GM18517 (cell line): ENCODE results near the gene POLR2M.

Experiments
- ATAC-seq: cut with Tn5 transposase; IDR thresholded peaks from one replicate; pipeline ENCODE4 v1.9.1; 2021; ENCODE audit warnings: mild to moderate bottlenecking, moderate library complexity; ENCODE audit not compliant: unreplicated experiment

Gene POLR2M

DNA sequence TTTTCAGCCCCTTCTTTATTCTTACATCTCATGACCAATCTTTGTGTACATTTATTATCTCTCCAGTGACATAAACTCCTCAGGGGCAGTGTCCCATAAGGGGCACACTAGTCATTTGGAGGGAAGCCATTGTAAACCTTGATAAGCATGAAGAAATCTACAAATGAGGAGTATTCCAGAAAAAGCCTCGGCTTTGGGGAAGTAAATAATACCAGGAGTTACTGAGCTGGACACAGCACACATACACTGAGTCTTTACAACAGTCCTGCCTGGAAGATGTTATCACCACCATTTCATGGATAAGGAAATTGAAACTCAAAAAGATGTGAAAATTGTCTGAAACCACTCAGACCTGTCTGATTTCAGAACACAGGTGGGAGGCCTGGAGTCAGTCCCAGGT is 15.4 kb upstream of the POLR2M start:
- ATAC-seq, result no peak

DNA sequence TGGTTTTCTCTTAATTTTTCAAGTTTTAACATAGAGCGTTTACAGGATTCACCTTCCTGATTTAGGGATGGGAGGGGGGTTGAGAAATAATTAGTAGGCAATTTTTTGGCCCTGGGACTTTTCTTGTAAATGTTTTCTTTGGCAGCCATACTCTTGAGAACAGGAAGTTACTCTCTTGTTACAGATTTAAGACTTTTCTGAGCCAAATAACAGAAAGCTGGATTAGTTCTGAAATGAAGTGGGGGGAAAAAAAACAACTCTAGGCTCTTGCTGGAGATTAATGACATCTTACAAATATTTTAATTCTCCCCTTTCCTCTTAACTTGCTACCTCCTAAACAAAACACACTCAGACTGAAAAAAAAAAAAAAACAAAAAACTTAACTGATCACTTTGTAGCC is 13.8 kb upstream of the POLR2M start:
- ATAC-seq, result no peak

DNA sequence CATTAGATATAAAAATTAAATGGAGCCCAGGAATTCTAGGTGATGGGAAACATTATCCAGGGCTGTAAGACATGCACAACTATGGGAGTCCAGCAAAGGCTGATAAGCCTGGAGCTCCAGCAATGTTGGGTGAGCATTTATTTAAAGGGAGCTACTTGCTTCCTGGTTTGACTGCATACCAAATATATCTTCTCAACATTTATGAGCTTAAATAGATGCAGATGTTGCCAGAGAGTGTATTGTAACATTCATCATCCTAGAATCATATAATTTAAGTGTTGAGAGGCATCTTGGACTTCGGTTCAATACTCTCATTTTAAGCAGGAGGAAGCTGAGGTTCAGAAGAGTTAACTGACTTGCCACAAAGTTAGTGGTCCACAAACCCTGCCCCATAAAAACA is 12.2 kb upstream of the POLR2M start:
- ATAC-seq, result no peak

GRCh38 chr15:57696146-57696545 is 10.4 kb upstream of the POLR2M start:
- ATAC-seq, result no peak

DNA sequence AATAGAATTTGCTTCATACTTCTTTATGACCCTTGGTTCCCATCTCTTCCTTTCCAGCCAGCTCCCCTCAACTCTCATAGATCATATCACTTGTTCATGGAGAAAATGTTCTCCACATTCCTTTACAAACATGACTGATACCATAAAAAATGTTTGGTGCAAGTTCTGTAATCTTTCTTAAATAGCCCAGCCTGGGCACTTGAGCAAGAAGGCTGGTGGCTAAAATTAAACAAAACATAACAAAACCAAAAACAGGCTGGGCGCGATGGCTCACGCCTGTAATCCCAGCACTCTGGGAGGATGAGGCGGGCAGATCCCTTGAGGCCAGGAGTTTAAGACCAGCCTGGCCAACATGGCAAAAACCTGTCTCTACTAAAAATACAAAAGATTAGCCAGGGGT is 8.9 kb upstream of the POLR2M start:
- ATAC-seq, result no peak

GRCh38 chr15:57698243-57698642 is 8.3 kb upstream of the POLR2M start:
- ATAC-seq, result no peak

- ATAC-seq, result no peak
Observed at GRCh38 chr15:57698991-57699390, 7.5 kb upstream of the POLR2M start.

DNA sequence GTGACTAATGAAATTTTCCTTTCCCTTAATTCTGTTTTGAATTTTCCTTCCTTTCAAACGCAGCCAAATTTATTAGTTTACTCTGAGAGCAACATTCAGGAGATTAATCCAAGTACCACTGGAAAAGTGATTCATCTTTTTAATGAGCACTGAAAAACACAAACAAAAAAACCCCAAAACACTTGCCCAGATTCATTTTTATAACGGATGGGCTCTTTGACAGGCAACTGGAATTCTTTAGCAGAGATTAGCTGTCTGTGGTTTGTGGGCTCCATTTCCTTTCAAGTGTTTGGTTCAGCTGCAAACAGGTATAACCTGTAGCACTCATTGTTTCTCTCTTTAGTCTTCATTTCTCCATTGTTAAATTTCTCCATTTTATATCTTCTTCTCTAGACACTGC is 3.1 kb upstream of the POLR2M start:
- no peak for ATAC-seq

DNA sequence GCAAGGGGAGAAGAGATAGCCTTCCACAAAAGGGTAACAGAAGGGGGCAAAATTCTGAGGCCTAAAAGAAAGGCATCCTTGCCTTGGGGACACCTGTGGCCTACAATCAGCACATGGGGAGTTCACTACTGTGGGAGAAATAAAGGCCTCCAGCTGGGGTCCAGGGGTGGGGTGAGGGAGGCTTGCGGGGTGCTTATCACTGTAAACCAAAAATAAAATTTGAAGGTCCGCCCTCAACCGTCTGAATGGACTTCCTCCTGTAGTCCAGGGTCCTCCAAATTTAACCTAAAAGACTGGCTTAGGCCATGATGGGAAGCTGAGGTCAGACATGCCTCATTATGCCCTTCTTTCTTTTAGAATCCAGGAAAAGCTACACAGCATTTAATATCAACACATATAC is 2.1 kb upstream of the POLR2M start:
- ATAC-seq, result no peak

DNA sequence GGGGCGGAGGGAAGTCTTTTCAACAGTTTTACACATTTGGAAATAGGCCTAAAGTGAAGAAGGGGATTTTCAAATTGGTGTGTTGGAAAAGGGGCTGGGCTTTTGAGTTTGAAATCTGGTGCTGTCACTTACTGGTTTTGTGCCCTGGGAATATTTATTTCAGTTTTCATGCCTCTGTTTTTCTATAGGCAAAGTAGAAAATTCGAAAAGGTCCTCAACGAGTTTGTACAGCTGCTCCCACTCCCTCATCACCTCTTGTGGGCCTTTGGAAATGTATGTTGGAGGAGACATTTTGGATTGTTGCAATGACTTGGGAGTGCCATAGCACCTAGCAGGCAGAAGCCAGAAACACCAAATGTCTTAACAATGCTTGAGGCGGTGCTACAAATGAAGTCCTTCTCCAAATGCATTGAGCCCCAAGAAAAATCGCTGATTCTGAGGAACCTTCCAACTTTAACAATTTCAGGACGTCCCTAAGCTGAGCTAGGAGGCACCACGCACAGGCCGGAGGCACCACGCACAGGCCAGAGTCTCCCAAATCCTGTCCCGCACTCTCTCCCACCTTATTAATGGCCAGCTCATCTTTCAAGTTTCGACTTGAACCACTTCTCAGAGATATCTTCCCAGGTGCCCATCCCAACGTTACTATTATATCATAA is 639 bp upstream of the POLR2M start:
- no peak for ATAC-seq

- no peak for ATAC-seq
Observed at GRCh38 chr15:57708047-57708446, 1.5 kb downstream of the POLR2M start.

DNA sequence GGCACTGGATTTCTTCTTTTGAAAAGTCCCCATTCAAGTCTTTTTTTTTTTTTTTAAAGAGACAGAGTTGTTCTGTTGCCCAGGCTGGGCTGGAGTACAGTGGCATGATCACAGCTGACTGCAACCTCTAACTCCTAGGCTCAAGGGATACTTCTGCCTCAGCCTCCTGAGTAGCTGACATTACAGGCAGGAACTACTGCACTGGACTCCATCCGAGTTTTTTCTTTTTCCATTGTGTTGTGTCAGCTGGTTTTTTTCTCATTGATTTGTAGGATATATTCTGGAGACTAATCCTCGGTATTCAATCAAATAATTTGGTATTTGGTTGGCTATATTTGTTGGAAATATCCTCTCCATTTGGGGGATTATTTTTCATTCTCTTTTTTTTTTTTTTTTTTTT is 11.8 kb downstream of the POLR2M start:
- ATAC-seq, result no peak

GRCh38 chr15:57720867-57721266 is 14.4 kb downstream of the POLR2M start:
- no peak for ATAC-seq

DNA sequence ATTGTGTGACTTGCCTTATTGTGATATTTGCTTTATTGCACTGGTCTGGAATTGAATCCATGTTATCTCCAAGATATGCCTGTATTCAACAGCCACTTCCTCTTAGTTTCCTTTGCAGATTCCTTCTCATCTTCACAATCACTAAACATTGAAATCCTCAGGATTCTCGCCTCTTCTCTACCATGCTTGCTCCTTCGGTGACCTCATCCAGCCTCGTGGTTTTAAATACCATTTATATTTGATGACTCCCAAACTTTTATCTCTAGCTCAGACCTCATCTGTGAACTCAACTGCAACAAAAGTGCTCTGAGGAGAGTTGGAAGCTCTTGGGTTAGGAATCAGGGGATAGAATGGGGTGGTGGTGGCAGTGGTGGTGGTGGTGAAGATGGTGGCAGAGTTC is 19.9 kb downstream of the POLR2M start:
- no peak for ATAC-seq

DNA sequence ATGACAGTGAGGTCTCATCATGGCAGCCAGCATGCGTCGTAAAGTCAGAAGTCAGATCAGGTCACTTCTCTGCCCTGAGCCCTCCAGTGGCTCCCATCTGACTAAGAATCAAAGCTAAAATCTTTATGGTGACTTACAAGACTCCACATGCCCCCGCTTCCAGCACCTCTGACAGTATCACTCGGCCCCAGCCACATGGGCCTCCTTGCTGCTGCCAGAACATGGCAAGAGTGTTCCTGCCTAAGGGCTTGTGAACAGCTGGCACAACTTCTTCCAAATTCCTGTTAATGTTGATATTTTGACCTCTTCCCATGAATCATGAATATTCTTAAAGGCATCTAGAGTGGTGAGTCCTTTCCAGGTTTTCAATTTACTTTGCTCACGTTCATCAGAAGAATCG is 20.5 kb downstream of the POLR2M start:
- no peak for ATAC-seq

DNA sequence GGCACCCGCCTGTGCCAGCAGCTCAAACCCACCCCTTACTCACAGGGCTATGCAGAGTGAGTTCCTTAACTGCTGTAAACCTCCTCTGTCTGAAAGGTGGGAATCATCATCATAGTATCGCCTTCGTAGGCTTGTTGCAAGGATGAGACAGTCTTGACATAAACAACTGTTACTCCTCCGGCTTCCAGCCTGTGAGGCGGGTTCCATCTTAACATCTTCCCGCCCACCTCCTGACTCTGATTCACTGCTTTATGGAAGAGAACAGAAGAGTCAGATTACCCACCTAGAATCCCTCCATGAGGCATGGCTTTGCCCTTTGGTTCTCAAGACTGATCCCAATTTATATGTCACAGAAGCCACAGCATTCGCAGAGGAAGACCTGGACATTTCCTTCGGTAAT is 21.9 kb downstream of the POLR2M start:
- no peak for ATAC-seq

GRCh38 chr15:57730876-57731275 is 24.4 kb downstream of the POLR2M start:
- ATAC-seq, result no peak

DNA sequence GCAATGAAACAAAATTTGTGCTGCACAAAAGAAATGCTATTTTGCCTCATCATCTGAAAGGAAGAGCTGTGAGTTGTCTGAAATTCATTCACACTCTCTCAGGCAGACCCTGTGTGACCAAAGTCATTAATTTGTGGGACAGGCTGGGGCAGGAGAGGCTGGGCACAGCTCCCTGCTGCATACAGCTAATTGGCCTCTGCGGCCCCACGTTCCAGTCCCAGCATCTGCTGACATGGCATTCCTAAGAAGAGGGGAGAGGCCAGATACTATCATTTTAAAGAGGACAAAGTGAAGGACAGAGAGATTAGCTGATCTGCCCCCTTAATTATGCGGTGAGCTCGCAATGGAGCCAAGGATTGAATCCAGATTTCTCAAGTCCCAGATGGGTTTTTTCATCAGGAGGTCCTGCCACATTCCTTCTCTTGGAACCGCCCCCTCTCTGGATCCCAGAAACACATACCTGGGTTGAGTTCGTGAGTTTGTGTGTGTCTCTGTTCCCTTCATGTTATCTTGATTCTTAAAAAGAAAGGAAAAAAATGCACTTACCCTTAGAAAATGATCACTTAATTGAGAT is 25.1 kb downstream of the POLR2M start:
- no peak for ATAC-seq

GRCh38 chr15:57732526-57733331 is 26.2 kb downstream of the POLR2M start:
- ATAC-seq, result no peak

GRCh38 chr15:57734860-57735259 is 28.3 kb downstream of the POLR2M start:
- ATAC-seq, result no peak

GRCh38 chr15:57735431-57735830 is 28.9 kb downstream of the POLR2M start:
- no peak for ATAC-seq

DNA sequence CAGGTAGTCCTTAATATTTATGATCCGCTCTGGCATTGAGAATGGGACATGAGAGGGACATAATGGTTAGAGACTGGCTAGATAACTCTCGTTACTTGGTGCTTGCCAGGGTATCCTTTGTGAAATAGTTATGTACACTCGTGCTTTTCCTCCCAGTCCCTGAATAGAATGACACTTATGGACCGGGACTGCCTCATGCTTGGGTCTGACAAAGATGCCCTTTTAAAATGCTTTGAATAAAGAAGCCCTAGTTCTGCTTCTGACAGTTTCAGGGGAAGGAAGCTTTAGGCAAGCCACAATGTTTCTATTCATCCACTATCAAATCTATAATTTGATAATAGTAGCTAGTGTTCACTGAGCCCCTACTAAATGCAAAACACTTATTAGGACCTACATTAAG is 29.4 kb downstream of the POLR2M start:
- no peak for ATAC-seq
